ENCODE results near the gene KCNJ6.

Gene KCNJ6

DNA sequence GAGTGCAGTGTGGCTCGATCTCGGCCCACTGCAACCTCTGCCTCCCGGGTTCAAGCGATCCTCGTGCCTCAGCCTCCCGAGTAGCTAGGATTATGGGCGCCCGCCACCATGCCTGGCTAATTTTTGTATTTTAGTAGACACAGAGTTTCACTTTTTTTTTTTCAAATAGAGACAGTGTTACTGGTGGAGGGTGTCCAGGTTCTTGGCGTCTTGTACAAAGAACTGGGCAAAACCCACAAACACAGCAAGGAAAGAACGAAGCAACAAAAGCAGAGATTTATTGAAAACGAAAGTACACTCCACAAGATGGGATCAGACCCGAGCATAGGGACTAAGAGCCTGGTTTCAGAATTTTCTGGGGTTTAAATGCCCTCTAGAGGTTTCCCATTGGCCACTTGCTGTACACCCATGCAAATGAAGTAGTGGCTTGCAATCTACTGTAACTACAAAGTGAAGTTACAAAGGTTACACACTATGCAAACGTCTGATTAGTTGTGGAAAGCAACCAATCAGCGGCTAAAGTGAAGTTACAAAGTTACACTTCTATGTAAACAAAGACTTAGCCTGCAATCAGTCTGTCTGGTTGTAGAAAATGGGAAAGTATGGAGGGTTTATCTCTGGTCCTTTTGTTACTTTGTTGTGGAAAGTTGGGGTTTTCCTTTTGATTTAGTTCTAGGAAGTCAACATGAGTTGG, 350.6 kb downstream of the KCNJ6 start:
- DNase-seq (ENCODE audit: low read depth) = no peak

DNA sequence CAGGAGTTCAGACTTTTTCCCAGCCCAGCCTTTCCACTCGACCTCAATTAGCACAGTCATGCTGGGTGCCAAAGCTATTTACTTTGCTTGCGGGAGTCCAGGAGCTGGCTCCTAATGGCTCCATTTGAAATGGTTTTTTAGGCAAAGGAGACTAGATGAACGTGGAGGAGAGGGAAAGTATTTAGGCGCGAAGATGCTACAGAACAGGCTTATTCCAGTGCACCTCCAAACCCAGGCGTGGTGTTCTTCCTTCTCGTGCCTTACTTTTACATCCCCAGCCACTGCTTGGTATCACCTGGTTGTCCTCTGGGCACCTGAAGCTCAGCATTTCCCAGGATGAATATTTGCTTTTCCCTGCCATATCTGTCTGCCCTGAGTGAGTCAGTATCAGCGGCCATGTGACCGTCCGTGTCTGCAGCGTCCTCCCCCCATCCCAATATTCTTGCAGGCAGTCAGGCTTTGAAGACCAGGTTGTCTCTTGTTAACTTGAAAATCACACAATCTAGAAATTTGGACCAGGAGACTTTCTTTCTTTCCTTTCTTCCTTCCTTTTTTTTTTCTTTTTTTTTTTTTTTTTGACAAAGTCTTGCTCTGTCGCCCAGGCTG, 351.2 kb downstream of the KCNJ6 start:
- no peak for DNase-seq (ENCODE audit: low read depth)

DNA sequence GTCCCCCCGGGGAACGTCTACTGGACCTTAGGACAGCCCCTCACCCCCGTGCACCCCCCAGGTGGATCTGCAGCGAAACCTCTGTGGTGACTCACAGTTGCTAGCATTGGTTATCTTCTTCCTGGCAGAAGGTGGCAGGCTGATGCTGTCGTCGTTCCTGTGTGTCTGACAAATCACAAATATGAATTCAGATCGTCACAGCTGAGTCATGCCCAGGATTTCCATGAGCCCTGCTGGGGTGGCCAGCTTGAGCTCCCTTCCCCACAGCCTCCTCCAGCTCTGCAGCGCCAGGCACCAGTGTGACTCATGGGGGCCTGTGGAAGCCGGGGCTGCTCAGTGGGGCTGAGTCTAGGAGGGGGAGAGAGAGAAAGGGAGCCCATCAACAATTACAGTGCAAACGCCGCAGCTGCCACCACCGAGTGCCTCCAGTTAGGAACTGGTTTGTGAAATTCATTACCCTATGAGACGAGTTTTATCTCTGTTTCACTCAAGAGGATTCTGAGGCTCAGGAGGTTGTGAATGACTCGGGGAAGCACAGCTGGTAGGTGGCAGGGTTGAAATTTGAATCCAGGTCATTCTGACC, 351.8 kb downstream of the KCNJ6 start:
- DNase-seq (ENCODE audit: low read depth) = peak; percentile 82

DNA sequence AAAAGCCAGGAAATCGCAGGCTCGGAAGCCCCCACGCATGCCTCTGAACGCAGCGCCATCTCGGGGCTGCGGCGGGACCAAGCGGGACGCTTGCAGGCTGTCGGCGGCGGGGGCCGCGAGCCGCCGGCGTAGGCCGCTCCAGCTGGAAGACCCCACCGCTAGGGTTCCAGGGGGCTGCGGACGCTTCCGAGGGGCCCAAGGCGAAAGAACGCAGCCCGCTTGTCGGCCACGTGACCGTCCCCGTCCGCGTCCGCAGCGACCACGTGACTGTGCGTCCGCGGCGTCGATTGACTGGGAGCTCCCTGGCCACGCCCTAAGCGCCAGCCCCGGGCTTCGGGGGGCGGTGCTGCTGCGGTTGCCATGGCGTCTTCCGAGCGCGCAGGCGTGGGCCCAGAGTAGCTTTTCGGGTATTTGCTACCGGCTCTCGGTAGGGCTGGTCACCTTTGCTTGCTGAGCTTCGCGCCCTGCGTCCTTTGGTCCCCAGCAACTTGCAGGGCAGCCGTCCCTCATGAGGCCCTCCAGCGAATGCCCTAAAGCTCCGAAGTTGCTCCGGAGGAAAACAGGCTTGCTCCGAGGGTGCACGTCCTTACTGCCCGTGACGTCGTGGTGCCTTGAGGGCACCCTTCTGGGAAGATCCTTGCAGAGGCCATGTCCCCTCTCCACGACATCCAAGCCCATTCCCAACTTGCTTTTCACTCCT, 352.5 kb downstream of the KCNJ6 start:
- peak; percentile 89 for DNase-seq (ENCODE audit: low read depth)

DNA sequence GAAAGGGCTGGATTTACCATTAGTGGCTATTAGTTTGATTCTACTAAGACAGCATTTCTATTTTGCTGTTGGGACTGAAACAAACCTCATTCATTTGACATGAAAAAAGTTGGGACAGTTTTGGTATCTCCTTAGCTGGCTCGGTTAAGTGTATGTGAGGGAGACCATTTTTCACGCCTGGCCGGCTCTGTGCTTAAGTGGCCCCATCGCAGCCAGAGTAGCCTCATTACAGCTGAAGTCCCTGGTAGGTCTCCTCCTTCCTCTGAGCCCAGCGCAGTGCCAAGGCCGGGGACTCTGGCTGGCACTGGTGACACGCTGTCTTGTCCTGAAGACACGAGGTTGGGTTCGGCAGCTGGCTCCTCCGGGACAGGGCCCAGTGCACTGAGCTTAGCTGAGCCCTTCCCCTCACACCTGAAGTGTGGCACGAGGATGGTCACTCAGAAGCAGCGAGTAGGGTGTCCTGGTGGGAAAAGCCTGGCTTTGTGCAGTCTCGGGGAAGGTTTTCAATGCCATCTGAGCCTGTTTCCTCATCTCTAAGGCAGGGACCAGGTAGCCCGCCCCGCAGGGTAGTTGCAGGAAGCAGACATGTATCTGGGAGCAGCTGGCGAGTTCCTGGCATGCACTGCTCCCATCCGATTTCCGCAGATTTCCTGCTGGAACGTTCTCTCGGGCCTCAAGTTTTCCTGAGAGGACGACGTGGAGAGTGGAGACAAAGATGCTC, 353.2 kb downstream of the KCNJ6 start:
- DNase-seq (ENCODE audit: low read depth) = no peak

DNA sequence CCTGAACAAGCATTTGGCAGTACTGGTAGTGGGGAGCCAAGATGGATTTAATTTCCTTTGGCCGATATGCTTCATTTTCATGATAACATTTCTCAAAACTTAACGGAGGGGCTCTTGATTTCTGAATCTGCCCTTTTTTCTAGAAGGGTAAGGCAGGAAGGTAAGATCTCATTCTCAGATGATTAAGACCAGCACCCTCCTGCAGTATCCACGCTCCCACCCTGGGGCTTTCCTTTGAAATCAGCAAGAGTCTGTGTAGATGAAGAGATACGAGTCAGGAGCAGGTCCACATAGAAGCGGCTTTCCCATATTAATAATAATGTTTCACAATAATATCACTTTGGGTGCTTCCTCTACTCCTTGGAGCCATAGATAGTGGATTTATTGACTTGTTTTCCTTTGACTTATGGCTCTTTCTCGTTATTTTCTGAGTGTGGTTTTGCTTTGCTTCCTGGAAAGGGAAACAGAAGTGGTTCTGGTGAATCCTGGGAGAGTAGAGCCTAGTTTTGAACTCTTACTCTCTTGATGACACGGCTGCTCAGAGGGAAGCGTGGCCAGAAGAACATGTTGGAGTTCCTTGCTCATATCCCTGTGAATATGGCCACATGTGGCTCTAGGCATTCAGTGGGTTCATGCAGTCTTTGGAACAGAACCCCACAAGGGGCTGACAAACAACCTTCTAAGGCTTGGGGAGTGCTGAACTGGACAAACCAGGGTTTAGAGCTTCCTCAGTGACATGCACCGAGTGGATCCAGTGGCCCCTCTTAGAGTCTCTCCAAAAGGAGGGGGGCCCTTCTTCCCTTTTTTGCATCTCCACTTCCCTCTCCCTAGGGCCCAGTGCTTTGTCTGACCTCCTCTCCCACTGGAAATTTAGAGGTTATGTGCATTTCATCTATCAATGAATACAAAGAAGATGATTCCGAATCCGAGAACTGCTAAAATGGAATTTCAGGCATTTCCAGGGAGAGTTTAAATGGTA, 354.0 kb downstream of the KCNJ6 start:
- DNase-seq (ENCODE audit: low read depth) = no peak

DNA sequence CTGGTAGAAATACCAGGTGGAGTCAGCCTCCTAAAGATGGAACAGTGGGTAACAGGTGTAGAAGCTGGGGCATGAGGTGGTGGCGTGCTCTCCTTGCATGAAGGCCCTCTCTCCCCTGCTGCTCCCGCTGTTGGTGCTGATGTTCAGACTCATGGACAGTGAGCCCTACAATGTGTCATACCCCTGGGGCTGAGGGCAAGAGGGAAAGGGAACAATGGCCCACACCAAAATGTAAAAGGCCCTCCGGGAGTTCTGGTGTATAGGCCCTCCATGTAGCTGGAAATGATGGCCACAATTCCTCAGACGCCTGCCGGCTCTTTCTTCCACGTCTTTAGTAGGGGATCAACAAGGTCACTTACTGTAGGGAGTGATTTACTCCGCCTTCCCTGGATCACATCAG, 354.8 kb downstream of the KCNJ6 start:
- no peak for DNase-seq (ENCODE audit: low read depth)

DNA sequence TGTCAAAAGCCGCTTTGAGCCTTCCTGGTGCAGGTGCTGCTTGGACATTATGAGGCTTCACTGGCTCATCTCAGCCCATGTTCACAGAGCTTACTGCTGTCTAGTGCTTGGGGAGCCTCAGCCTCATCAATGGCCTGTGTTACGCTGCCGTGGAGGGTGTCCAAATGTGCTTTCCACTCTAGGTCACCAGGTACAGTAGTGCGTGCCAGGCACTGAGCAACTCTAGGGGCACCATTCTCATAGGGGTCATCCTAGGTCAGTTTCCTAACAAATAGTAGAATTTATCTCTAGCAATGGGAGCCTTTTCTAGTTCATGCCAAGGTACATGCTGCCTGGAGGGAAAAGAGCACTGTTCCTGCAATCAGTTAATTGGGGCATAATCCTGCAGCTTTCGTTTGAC, 355.9 kb downstream of the KCNJ6 start:
- DNase-seq (ENCODE audit: low read depth) = no peak

DNA sequence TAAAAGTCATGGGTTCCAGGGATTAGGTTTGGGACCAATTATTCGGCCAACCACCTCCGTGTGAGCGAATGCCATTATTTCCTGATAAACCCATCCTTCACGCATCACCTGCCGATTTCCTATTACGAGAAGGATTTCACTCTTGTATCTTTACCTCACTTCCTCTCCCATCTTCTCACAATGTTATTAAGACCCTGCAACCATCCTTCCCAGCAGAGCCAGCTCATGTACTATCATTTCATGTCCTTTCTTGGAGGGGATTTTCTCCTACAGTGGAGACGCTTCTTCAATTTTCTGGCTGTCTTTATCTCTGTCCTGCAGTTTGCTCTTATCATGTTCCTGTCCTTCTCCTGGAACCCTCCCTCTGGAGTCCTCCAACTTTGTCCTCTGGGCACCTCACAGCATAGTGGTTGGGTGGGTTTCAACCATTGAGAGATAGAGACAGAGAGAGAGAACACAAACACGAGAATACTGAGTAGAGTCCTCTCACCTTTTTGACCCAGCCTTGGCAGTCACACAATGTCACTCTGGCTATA, 357.5 kb downstream of the KCNJ6 start:
- DNase-seq (ENCODE audit: low read depth) = no peak

All from stimulated activated CD8-positive, alpha-beta memory T cell treated with anti-CD3 and anti-CD28 coated beads, Interleukin-4, amount 100 ng/mL, for 24 hours (primary cell).